ENCODE data around the gene ACTR8. TPM values are rescaled to one million over a fixed set of nuclear protein-coding genes. Genes with fewer than 3 reads are reported as not detected.

Gene ACTR8
- total and polyA plus RNA-seq, 2 of the 4 experiments (the other 2 are of a cell fraction): 20.3 to 31.4 TPM

DNA sequence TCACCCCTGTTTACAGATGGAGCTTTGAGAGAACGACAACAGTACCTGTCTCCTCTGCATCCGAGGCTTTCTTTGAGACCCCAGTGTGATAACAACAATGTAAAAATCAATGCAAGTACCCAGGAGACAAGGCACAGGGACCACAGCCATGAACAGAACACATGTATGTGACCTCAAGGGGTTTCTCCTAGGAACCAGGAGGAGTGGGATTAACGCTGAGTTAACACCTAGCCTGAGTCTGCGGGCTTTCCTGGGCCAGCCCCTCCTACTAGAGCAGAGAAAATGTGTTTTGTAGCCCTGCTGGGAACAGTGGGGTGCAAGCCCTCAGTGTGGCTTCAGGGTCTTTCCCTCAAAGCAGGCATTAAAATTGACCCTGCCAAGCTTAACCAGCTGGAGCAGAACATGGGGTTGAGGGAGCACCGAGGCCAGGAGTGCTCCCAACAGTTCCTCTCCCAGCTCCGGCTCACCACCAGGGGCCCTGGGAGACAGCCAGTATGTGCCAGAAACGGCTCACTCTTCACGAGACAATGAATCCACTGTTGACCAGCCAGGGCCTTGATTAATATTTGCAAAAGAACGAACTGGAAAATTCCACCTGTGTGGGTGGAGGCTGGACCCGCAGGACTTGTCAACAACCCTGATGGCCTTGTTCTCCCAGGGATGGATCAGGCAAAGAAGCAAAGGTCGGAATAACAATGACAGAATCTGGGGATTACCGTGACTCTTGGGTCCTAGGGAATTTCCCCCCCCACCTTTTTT is 39.3 kb downstream of the ACTR8 start:
- no peak overlapping the region for H3K9ac ChIP-seq (ENCODE audit: low read depth, low read length)
- peaks cover 3% of the 10 kb centered on the region; the same call in 1 of the 2 replicates for H3K9me3 ChIP-seq (ENCODE audit: control insufficient read depth, insufficient read depth, low read length)
- no peaks in the 10 kb centered on the region for H3K9me1 ChIP-seq (ENCODE audit: insufficient read depth, low read length)
- CTCF ChIA-PET: interaction anchor here (0.8 kb wide), 1 partner anchor 17 kb away, joined by 5 read pairs; no protein-coding TSS in a partner anchor
- H3K4me1 ChIP-seq (ENCODE audit: control insufficient read depth, insufficient read depth, low read length): no peaks in the 10 kb centered on the region; the same call in 1 of the 2 replicates
- ATAC-seq (ENCODE audit: low read depth) (no peak), DNase-seq (peak; percentile 23)
- H2AFZ ChIP-seq (replicated peaks; ENCODE audit: low read length, poor library complexity): peak overlapping the region; percentile 17
- no peak overlapping the region for H2BK15ac ChIP-seq (ENCODE audit: low read depth, low read length)
- peaks cover 45% of the 10 kb centered on the region for H3K27me3 ChIP-seq (ENCODE audit: control insufficient read depth, insufficient read depth, low read length)
- no peak overlapping the region for H3K4ac ChIP-seq (ENCODE audit: low read depth, low read length)
- no peak overlapping the region for H3K4me2 ChIP-seq (ENCODE audit: low read depth, low read length)
- H2AK9ac ChIP-seq (replicated peaks; ENCODE audit: low read depth, low read length, poor library complexity): no peak overlapping the region
- H4K91ac ChIP-seq (ENCODE audit: insufficient read depth, low read depth, low read length): no peak overlapping the region
- no peak overlapping the region for H3K23ac ChIP-seq (ENCODE audit: low read depth, low read length)
- no peak overlapping the region for H3K14ac ChIP-seq (replicated peaks; ENCODE audit: low read depth, low read length)
- in situ Hi-C loops (cut with MboI; ENCODE audit: low sequenced_read_pairs) (no loop called here), intact Hi-C loops (cut with micrococcal nuclease) (no loop called here), dilution Hi-C loops (cut with HindIII; ENCODE audit: low sequenced_read_pairs, unreplicated experiment) (no loop called here)
- no peak overlapping the region for H3K4me3 ChIP-seq (ENCODE audit: insufficient read depth, low read depth, low read length)
- POLR2A ChIA-PET (ENCODE audit: unreplicated experiment): no interaction called here
- 60% methylated on average over 1 of the region's 12 CpGs; no CpG with 5 or more reads in 1 of the 2 experiments for WGBS, 2 experiments (ENCODE audit: extremely low coverage in 2 of 2, insufficient read length in 1 of 2)
- no peaks in the 10 kb centered on the region for H4K20me1 ChIP-seq (ENCODE audit: insufficient read depth, low read length)
- no peak overlapping the region for H2AK5ac ChIP-seq (ENCODE audit: low read depth, low read length)
- H2BK5ac ChIP-seq (ENCODE audit: low read depth, low read length, poor library complexity, severe bottlenecking): no peak overlapping the region
- BruUV-seq (replicated peaks): no TSS peak
- H2BK120ac ChIP-seq (ENCODE audit: low read depth, low read length): no peak overlapping the region
- H3K18ac ChIP-seq (ENCODE audit: low read depth, low read length): no peak overlapping the region
- no peak overlapping the region for H3K56ac ChIP-seq (ENCODE audit: extremely low read depth, insufficient read depth, low read length)
- H3K27ac ChIP-seq (ENCODE audit: insufficient read depth, low read length): no peak overlapping the region
- no peak overlapping the region for H4K8ac ChIP-seq (ENCODE audit: low read depth in 2 of 2, low read length in 2 of 2)
- no peak overlapping the region for H4K5ac ChIP-seq (ENCODE audit: low read depth, low read length)
- H3K79me1 ChIP-seq (ENCODE audit: low read depth in 1 of 2, low read length in 2 of 2): no peaks in the 10 kb centered on the region
- TF ChIP-seq, protein P1, sequence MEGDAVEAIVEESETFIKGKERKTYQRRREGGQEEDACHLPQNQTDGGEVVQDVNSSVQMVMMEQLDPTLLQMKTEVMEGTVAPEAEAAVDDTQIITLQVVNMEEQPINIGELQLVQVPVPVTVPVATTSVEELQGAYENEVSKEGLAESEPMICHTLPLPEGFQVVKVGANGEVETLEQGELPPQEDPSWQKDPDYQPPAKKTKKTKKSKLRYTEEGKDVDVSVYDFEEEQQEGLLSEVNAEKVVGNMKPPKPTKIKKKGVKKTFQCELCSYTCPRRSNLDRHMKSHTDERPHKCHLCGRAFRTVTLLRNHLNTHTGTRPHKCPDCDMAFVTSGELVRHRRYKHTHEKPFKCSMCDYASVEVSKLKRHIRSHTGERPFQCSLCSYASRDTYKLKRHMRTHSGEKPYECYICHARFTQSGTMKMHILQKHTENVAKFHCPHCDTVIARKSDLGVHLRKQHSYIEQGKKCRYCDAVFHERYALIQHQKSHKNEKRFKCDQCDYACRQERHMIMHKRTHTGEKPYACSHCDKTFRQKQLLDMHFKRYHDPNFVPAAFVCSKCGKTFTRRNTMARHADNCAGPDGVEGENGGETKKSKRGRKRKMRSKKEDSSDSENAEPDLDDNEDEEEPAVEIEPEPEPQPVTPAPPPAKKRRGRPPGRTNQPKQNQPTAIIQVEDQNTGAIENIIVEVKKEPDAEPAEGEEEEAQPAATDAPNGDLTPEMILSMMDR (conservative IDR thresholded peaks at IDR 0.05; ENCODE audit: low read depth, low read length): 0 out of 2 replicates have a peak, but pooled peaks have one; percentile 7
- TF ChIP-seq MXI1 (IDR thresholded peaks at IDR 0.05; ENCODE audit: borderline replicate concordance, low read depth, low read length): no peak
- H2BK20ac ChIP-seq (ENCODE audit: low read depth, low read length): no peak overlapping the region
- no peaks in the 10 kb centered on the region for H3K36me3 ChIP-seq (ENCODE audit: control insufficient read depth, insufficient read depth, low read length)
